H1 (cell line): ENCODE measurements around the gene LYPD6B. TPM values are rescaled to one million over a fixed set of nuclear protein-coding genes. Genes with fewer than 3 reads are reported as not detected.

Experiments used
- CTCF ChIA-PET: fragments of 300-600 bp; sonication (Branson Sonifier 250); formaldehyde crosslinking; loops from one replicate; lab custom pipeline; 2021; ENCODE audit not compliant: partially characterized antibody; lab: Charles Lee
- POLR2A ChIA-PET: fragments of 300-600 bp; sonication (Branson Sonifier 250); formaldehyde crosslinking; loops from one replicate; lab custom pipeline; 2021; ENCODE audit warnings: inconsistent platforms; ENCODE audit not compliant: partially characterized antibody; lab: Charles Lee
- DNase-seq, 2 experiments: peaks; one replicate each; pipeline versions ENCODE4 v3.0.0 to v3.0.0-alpha.2; 2010 to 2022; ENCODE audit warnings: low spot score in 2 of 2, low read depth in 1 of 2, mixed read lengths in 1 of 2
- FAIRE-seq: peaks from 2 replicates; lab custom pipeline; 2011; peaks lifted over from hg19 to GRCh38; lab: Jason Lieb, UNC
- H2AFZ ChIP-seq: 2 replicates; pipeline ENCODE4 v1.8.1; 2012; ENCODE audit warnings: low read length, inconsistent platforms
- H2AK5ac ChIP-seq: 2 replicates; pipeline ENCODE4 v1.6.1; 2013; ENCODE audit warnings: low read depth, low read length
- H2BK120ac ChIP-seq: replicated peaks from 2 replicates; pipeline ENCODE3; 2013; ENCODE audit warnings: low read depth, low read length, inconsistent platforms
- H2BK12ac ChIP-seq: 2 replicates; pipeline ENCODE4 v1.6.1; 2013; ENCODE audit warnings: low read depth, low read length
- H2BK15ac ChIP-seq: 2 replicates; pipeline ENCODE4 v1.6.1; 2013; ENCODE audit warnings: low read length
- H2BK20ac ChIP-seq: 2 replicates; pipeline ENCODE4 v1.6.1; 2013; ENCODE audit warnings: low read length
- H2BK5ac ChIP-seq: 2 replicates; pipeline ENCODE4 v1.6.1; 2013; ENCODE audit warnings: low read depth, low read length
- H3K14ac ChIP-seq: 2 replicates; pipeline ENCODE4 v1.6.1; 2013; ENCODE audit warnings: inconsistent platforms; ENCODE audit not compliant: insufficient read length
- H3K18ac ChIP-seq: 2 replicates; pipeline ENCODE4 v1.6.1; 2013; ENCODE audit warnings: low read length; ENCODE audit errors: extremely low read depth
- H3K23ac ChIP-seq: 2 replicates; pipeline ENCODE4 v1.6.1; 2013; ENCODE audit warnings: inconsistent platforms; ENCODE audit not compliant: insufficient read length
- H3K23me2 ChIP-seq: 2 replicates; pipeline ENCODE4 v1.6.1; 2013; ENCODE audit warnings: low read depth, low read length
- H3K27ac ChIP-seq: 2 replicates; pipeline ENCODE4 v1.6.1; 2011; ENCODE audit warnings: low read depth, low read length, inconsistent platforms
- H3K27me3 ChIP-seq, 4 experiments: replicated peaks in 1 of 4; 1 replicate in 1 of 4; 2 replicates in 3 of 4; pipeline versions ENCODE4 v1.6.1 to v1.8.1; 2011 to 2013; ENCODE audit warnings: low read length in 3 of 4, mild to moderate bottlenecking in 3 of 4, inconsistent platforms in 2 of 4, mixed read lengths in 2 of 4, moderate library complexity in 1 of 4; ENCODE audit not compliant: control insufficient read depth in 3 of 4, insufficient read depth in 3 of 4; ENCODE audit errors: extremely low read depth in 1 of 4
- H3K36me3 ChIP-seq, 4 experiments: 2 replicates each; pipeline versions ENCODE4 v1.6.1 to v1.8.1; 2011 to 2013; ENCODE audit warnings: mild to moderate bottlenecking in 4 of 4, low read length in 3 of 4, moderate library complexity in 2 of 4, control low read depth in 1 of 4, inconsistent platforms in 1 of 4; ENCODE audit not compliant: insufficient read depth in 4 of 4, control insufficient read depth in 2 of 4
- H3K4ac ChIP-seq: replicated peaks from 2 replicates; pipeline ENCODE3; 2013; ENCODE audit warnings: low read length, low read depth, mixed read lengths, inconsistent platforms; ENCODE audit not compliant: insufficient read length
- H3K4me1 ChIP-seq, 4 experiments: replicated peaks in 1 of 4; 1 replicate in 1 of 4; 2 replicates in 3 of 4; pipeline versions ENCODE4 v1.6.1 to v1.8.1; 2011 to 2013; ENCODE audit warnings: low read length in 3 of 4, inconsistent platforms in 2 of 4, mixed read lengths in 1 of 4; ENCODE audit not compliant: insufficient read depth in 4 of 4, control insufficient read depth in 3 of 4
- H3K4me2 ChIP-seq, 2 experiments: 2 replicates each; pipeline versions ENCODE4 v1.6.1 to v1.8.1; 2011 to 2013; ENCODE audit warnings: low read depth in 2 of 2, low read length in 2 of 2, control low read depth in 1 of 2, inconsistent platforms in 1 of 2, mild to moderate bottlenecking in 1 of 2; ENCODE audit not compliant: insufficient read depth in 1 of 2
- H3K4me3 ChIP-seq, 4 experiments: fragments of 200-600, 300-600 bp in 1 of 4; sonication (generic), shearing (Covaris generic), sonication (Bioruptor Twin) in 1 of 4; 2 replicates each; pipeline versions ENCODE4 v1.5.1 to v1.8.1; 2011 to 2016; ENCODE audit warnings: low read length in 4 of 4, low read depth in 3 of 4, control low read depth in 2 of 4, inconsistent platforms in 2 of 4, mild to moderate bottlenecking in 2 of 4, mixed read lengths in 1 of 4, moderate library complexity in 1 of 4; ENCODE audit not compliant: insufficient read depth in 2 of 4; ENCODE audit errors: extremely low read depth in 1 of 4
- H3K56ac ChIP-seq: replicated peaks from 2 replicates; pipeline ENCODE3; 2013; ENCODE audit warnings: low read depth, mild to moderate bottlenecking, mixed read lengths, low read length, inconsistent platforms; ENCODE audit not compliant: insufficient read length
- H3K79me1 ChIP-seq: 2 replicates; pipeline ENCODE4 v1.6.1; 2013; ENCODE audit warnings: low read depth, low read length, control low read depth
- H3K79me2 ChIP-seq, 2 experiments: 2 replicates each; pipeline versions ENCODE4 v1.6.1 to v1.8.1; 2012 to 2013; ENCODE audit warnings: low read length in 2 of 2, mild to moderate bottlenecking in 2 of 2, inconsistent platforms in 1 of 2; ENCODE audit not compliant: insufficient read depth in 2 of 2, control insufficient read depth in 1 of 2
- H3K9ac ChIP-seq, 4 experiments: replicated peaks in 1 of 4; 1 replicate in 1 of 4; 2 replicates in 3 of 4; pipeline versions ENCODE4 v1.6.1 to v1.8.1; 2011 to 2013; ENCODE audit warnings: low read depth in 3 of 4, low read length in 3 of 4, control low read depth in 2 of 4, mild to moderate bottlenecking in 2 of 4, moderate library complexity in 2 of 4, inconsistent platforms in 1 of 4; ENCODE audit errors: extremely low read depth in 1 of 4
- H3K9me3 ChIP-seq, 2 experiments: 2 replicates each; pipeline versions ENCODE4 v1.6.1 to v1.8.1; 2012 to 2013; ENCODE audit warnings: mild to moderate bottlenecking in 2 of 2, moderate library complexity in 2 of 2, control low read depth in 1 of 2, inconsistent platforms in 1 of 2, low read depth in 1 of 2, low read length in 1 of 2, mixed read lengths in 1 of 2; ENCODE audit not compliant: insufficient read depth in 2 of 2
- H4K20me1 ChIP-seq, 2 experiments: replicated peaks in 1 of 2; 2 replicates each; pipeline versions ENCODE3 to v1.8.1; 2011 to 2013; ENCODE audit warnings: inconsistent platforms in 2 of 2, low read length in 2 of 2, mild to moderate bottlenecking in 1 of 2; ENCODE audit not compliant: insufficient read depth in 2 of 2, control insufficient read depth in 1 of 2
- H4K5ac ChIP-seq: 2 replicates; pipeline ENCODE4 v1.6.1; 2013; ENCODE audit warnings: low read length, low read depth, mixed read lengths, inconsistent platforms; ENCODE audit not compliant: insufficient read length
- H4K8ac ChIP-seq: 2 replicates; pipeline ENCODE4 v1.8.0; 2013; ENCODE audit warnings: mild to moderate bottlenecking, moderate library complexity, low read length, inconsistent platforms; ENCODE audit not compliant: insufficient read depth; ENCODE audit errors: extremely low read depth
- H4K91ac ChIP-seq: replicated peaks from 2 replicates; pipeline ENCODE3; 2013; ENCODE audit warnings: low read length, mixed read lengths, inconsistent platforms; ENCODE audit not compliant: insufficient read length
- JUN ChIP-seq: IDR thresholded peaks from 2 replicates; pipeline ENCODE4 v1.6.1; 2011; ENCODE audit warnings: low read depth, mild to moderate bottlenecking, improper control_type of control experiment, low read length
- JUND ChIP-seq: IDR thresholded peaks from 2 replicates; pipeline ENCODE4 v1.6.1; 2011; ENCODE audit warnings: mild to moderate bottlenecking, improper control_type of control experiment, low read length
- RNF2 ChIP-seq: fragments of 200-900, 300-1000 bp; sonication (generic); IDR thresholded peaks from 2 replicates; pipeline ENCODE4 v1.7.1; 2016; ENCODE audit warnings: borderline replicate concordance, low read depth, mild to moderate bottlenecking, antibody characterized with exemption, low read length; ENCODE audit not compliant: poor library complexity, severe bottlenecking; ENCODE audit errors: missing control alignments
- RXRA ChIP-seq: IDR thresholded peaks from 2 replicates; pipeline ENCODE4 v1.6.1; 2011; ENCODE audit warnings: low read depth, mild to moderate bottlenecking, low read length, moderate library complexity; ENCODE audit not compliant: insufficient read depth
- SIN3A ChIP-seq, 2 experiments: IDR thresholded peaks in 1 of 2; conservative IDR thresholded peaks in 1 of 2; 2 replicates each; pipeline ENCODE4 v1.6.1; 2011 to 2012; ENCODE audit warnings: low read length in 2 of 2, improper control_type of control experiment in 1 of 2, low read depth in 1 of 2, mild to moderate bottlenecking in 1 of 2
- WGBS, 2 experiments: shearing (Covaris generic) in 1 of 2; methylation state at CpG; one replicate each; pipeline versions ENCODE4 v1.1.6 to v1.1.7; 2013 to 2015; ENCODE audit warnings: low lambda C conversion rate in 2 of 2, mixed read lengths in 2 of 2, inconsistent platforms in 1 of 2, low coverage in 1 of 2, missing lambda C conversion rate in 1 of 2; ENCODE audit not compliant: insufficient replicate concordance in 2 of 2, insufficient coverage in 1 of 2, insufficient read length in 1 of 2; ENCODE audit errors: extremely low coverage in 1 of 2, missing lambda C conversion rate in 1 of 2; 5-methylcytosine and 5-hydroxymethylcytosine counted together
- polyA plus RNA-seq, 7 experiments: library from polyadenylated mRNA; depleted of rRNA in 3 of 7; stranded (reverse) in 5 of 7; unstranded in 2 of 7; fragments of >200 nt in 5 of 7; fragments of 200-250 nt in 2 of 7; gene quantifications; 1 replicate in 5 of 7; 2 replicates in 1 of 7; 4 replicates in 1 of 7; pipeline versions ENCODE4 v1.2.1 to v1.2.3, GENCODE V29; 2011 to 2013; ENCODE audit warnings: missing spikeins in 2 of 7, mixed read lengths in 2 of 7
- total RNA-seq: library from RNA; stranded (reverse); fragmentation: NEBNext Ultra II Directional; extraction: Animal tissue kit (Norgen Biotek cat#: 25700); gene quantifications from 2 replicates; pipeline ENCODE4 v1.2.1, GENCODE V29; 2021

LYPD6B gene
- total and polyA plus RNA-seq, 2 of the 8 experiments (the other 6 are each of a cell fraction or from before 2014, with no cell fraction given) = 2.2 to 3.5 TPM

GRCh38 chr2:149077861-149078260 lies 39.4 kb downstream of the LYPD6B start:
- no peak overlapping the region for H3K23ac ChIP-seq
- WGBS, 2 experiments = 64% methylated on average over 3 of the region's 3 CpGs; no CpG with 5 or more reads in 1 of the 2 experiments
- no peaks in the 10 kb centered on the region for H3K23me2 ChIP-seq
- peak overlapping the region; percentile 36; the same call in 1 of the 2 replicates for H2AFZ ChIP-seq
- H3K79me2 ChIP-seq = no peaks in the 10 kb centered on the region
- H3K36me3 ChIP-seq = no peaks in the 10 kb centered on the region
- H2BK15ac ChIP-seq = no peak overlapping the region
- H3K27me3 ChIP-seq = no peaks in the 10 kb centered on the region; a peak in 1 of 7 replicates
- POLR2A ChIA-PET = interaction anchor here (0.7 to 0.9 kb wide), 2 partner anchors 13 to 252 kb away, joined by 3 read pairs; partner anchors contain the start of gene LYPD6
- H3K9me3 ChIP-seq = no peaks in the 10 kb centered on the region
- no peak overlapping the region for H3K14ac ChIP-seq
- H3K4ac ChIP-seq = no peak overlapping the region
- no peak overlapping the region for H3K27ac ChIP-seq
- H4K20me1 ChIP-seq = no peaks in the 10 kb centered on the region
- peak overlapping the region; percentile 86; the same call in 1 of the 2 replicates for H2BK12ac ChIP-seq
- H4K91ac ChIP-seq = no peak overlapping the region
- no peak overlapping the region for H3K4me3 ChIP-seq
- H3K56ac ChIP-seq = no peak overlapping the region
- peak overlapping the region in 1 of 2 experiments; percentile 11; a peak in 1 of 4 replicates for H3K4me2 ChIP-seq
- H3K79me1 ChIP-seq = no peaks in the 10 kb centered on the region
- no peak overlapping the region for H2BK120ac ChIP-seq
- H3K4me1 ChIP-seq = peaks cover 6 to 25% (median 19%) of the 10 kb centered on the region in 4 experiments; a peak in 6 of 7 replicates
- H3K18ac ChIP-seq = peak overlapping the region; percentile 41; the same call in 1 of the 2 replicates
- H2AK5ac ChIP-seq = no peak overlapping the region
- no peak for DNase-seq
- no peak for FAIRE-seq
- no peak overlapping the region for H4K5ac ChIP-seq
- no peak overlapping the region for H4K8ac ChIP-seq
- CTCF ChIA-PET = interaction anchor here (1.2 to 2.8 kb wide), 3 partner anchors 9 to 37 kb away, joined by 5 to 20 read pairs (median 8); no protein-coding TSS in a partner anchor
- H2BK20ac ChIP-seq = no peak overlapping the region
- H2BK5ac ChIP-seq = peak overlapping the region; percentile 49; the same call in 1 of the 2 replicates
- no peak overlapping the region for H3K9ac ChIP-seq
- TF ChIP-seq RNF2 (no peak), SIN3A (conservative IDR thresholded peaks at IDR 0.05 in 1 of 2, IDR thresholded peaks at IDR 0.05 in 1 of 2; ENCODE audit: low read depth in 1 of 2, low read length in 2 of 2) (no peak), JUN (no peak), RXRA (no peak), JUND (no peak)
